Measurements from ENCODE around the gene NOTCH1. TPM values are rescaled to one million over a fixed set of nuclear protein-coding genes. Genes with fewer than 3 reads are reported as not detected.
"Not testable (repeated sequence)": the region's sequence is repeated elsewhere in the genome, so short reads cannot be mapped to it uniquely, and the experiment has no call there.

The NOTCH1 gene
- total and polyA plus RNA-seq, 12 donors, result 0.81 to 31.5 (median 24.0) TPM

DNA sequence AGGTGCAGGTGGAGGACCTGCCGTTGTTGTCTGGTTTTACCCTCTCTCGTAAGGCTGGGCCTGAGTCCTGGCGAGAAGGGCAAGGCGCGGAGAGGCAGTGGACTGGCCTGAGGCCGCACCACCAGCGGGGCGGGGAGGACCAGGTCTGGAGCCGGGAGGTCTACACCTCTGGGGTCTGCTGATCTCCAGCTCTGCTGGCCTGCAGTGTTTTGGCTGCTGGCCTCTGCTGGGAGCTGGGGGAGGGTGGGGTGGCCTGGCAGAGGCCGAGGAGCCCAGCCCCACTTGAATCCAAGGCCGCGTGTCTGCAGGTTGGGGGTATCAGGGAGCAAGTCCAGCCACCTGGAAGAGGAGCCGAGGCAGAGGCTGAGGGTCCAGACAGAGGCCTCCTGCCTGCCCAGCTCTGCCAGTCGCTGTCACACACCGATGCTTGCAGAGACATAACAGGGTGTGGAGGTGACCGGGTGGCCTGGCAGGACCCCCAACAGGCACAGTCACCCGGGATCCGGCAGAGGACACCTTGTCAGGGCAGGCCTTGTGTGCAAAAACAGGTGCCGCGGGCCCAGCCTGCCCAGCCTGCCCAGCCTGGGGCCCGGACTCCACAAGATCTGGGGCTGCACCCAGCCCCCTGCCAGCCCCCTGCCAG, 29.9 kb upstream of the NOTCH1 start:
- intact Hi-C loops (cut with DNase I), result no loop called here
- H3K27ac ChIP-seq, result no peak overlapping the region

DNA sequence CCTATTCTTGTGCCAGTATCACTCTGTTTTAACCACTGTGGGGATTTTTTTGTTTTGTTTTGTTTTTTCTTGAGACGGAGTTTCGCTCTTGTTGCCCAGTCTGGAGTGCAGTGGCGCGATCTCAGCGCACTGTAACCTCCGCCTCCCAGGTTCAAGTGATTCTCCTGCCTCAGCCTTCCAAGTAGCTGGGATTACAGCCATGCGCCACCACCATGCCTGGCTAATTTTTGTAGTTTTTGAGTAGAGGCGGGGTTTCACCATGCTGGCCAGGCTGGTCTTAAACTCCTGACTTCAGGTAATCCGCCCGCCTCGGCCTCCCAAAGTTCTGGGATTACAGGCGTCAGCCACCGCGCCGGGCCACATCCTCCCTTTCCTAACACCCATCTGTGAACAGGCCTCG, 28.8 kb upstream of the NOTCH1 start:
- intact Hi-C loops (cut with DNase I); H3K4me3 ChIP-seq; H3K9me3 ChIP-seq (replicated peaks in 1 of 3); H3K4me1 ChIP-seq (replicated peaks in 1 of 2); H3K27ac ChIP-seq; DNase-seq; H3K36me3 ChIP-seq (replicated peaks in 1 of 2); H3K27me3 ChIP-seq: not testable (repeated sequence)
- 94 to 96% (median 95%) methylated on average over 16 of the region's 16 CpGs for WGBS, 4 donors

More for the DNA sequence above, 29.9 kb upstream of the NOTCH1 start:
- Histone ChIP-seq H3K4me1 (replicated peaks in 1 of 2) (peaks cover 0 to 7% of the 10 kb centered on the region in 2 donors), H3K36me3 (replicated peaks in 1 of 2) (no peaks in the 10 kb centered on the region), H3K27me3 (no peaks in the 10 kb centered on the region), H3K9me3 (replicated peaks in 1 of 3) (no peaks in the 10 kb centered on the region), H3K4me3 (no peak overlapping the region)
- 74 to 81% (median 78%) methylated on average over 18 to 21 of the region's 21 CpGs for WGBS, 4 donors
- DNase-seq, result no peak
- TF ChIP-seq POLR2A (IDR thresholded peaks at IDR 0.05), result no peak
- TF ChIP-seq, protein P1, sequence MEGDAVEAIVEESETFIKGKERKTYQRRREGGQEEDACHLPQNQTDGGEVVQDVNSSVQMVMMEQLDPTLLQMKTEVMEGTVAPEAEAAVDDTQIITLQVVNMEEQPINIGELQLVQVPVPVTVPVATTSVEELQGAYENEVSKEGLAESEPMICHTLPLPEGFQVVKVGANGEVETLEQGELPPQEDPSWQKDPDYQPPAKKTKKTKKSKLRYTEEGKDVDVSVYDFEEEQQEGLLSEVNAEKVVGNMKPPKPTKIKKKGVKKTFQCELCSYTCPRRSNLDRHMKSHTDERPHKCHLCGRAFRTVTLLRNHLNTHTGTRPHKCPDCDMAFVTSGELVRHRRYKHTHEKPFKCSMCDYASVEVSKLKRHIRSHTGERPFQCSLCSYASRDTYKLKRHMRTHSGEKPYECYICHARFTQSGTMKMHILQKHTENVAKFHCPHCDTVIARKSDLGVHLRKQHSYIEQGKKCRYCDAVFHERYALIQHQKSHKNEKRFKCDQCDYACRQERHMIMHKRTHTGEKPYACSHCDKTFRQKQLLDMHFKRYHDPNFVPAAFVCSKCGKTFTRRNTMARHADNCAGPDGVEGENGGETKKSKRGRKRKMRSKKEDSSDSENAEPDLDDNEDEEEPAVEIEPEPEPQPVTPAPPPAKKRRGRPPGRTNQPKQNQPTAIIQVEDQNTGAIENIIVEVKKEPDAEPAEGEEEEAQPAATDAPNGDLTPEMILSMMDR (IDR thresholded peaks at IDR 0.05), result no peak

DNA sequence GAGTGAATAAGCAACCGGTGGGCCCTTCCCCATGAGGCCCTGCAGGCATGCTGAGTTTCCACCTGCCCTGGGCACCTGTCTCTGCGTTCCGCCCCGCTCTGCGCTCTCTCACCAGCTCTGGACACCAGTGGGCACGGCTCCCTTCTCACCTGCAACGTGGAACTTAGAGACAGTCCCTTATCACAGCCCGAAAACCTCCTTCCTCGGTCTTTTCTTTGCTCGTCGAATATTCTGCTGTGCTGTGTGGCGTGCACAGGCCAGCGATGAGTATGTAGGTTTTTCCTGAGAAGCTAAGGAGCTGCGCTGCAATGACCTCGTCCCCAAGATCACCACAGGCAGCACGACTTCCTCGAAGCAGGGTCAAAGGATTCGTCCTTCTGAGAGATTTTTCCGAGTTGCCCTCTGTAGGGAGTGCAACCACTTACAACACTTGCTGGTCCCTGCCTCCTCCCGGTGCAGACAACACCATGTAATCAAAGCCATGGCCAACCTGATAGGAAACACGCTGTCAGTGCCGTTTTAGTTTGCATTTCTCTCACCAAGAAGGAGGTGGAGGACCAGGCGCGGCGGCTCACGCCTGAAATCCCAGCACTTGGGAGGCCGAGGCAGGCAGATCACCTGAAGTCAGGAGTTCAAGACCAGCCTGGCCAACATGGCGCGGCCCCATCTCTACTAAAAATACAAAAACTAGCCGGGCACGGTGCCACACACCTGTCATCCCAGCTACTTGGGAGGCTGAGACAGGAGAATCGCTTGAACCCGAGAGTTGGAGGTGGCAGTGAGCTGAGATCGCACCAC, 27.2 kb upstream of the NOTCH1 start:
- Histone ChIP-seq H3K4me3 (no peak overlapping the region), H3K36me3 (replicated peaks in 1 of 2) (no peaks in the 10 kb centered on the region), H3K9me3 (replicated peaks in 1 of 3) (no peaks in the 10 kb centered on the region), H3K27ac (no peak overlapping the region), H3K27me3 (no peaks in the 10 kb centered on the region), H3K4me1 (replicated peaks in 1 of 2) (peaks cover 6 to 16% of the 10 kb centered on the region in 2 donors)
- DNase-seq, result no peak
- WGBS, 4 donors, result 86 to 88% (median 88%) methylated on average over 34 of the region's 34 CpGs
- intact Hi-C loops (cut with DNase I), result no loop called here
- TF ChIP-seq POLR2A (IDR thresholded peaks at IDR 0.05), result no peak
- TF ChIP-seq, protein P1 (IDR thresholded peaks at IDR 0.05), result no peak

DNA sequence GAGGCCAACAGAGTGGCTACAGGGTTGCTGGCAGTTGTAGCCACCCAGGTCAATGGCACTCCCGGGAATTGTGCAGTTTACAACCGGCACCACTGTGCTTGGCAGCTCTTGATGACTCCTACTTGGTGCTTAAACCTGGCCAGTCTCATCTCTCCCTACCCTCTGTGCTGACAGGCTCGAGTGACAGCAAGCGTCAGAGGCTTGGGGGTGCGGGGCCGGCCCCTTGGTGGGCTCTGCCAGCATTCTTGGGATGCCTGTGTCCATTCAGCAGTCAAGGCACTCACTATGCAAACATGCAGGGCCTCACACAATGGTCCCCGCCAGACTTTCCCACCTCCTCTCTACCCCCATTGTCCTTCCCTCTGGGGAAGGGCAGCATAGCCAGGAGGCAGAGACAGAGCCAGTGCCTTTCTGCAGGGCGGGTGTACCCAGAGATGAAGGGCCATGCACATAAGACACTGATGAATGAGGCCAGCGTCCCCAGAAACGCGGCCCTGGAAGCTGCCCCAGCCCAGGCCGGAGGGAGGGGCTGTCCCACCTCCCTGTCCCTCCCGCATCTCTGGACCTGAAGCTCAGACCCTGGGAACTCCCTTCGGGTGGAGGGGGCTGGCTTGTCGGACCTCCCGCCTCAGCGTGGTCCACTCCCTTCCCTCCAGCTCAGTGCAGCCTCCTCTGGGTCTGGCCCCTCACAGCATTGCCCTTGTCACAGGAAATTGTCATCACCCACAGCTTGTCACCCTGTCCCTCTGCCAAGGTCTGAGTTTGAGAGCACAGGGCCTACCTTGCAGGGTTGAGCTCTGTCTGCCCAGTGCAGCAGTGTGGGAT, 26.4 kb upstream of the NOTCH1 start:
- Histone ChIP-seq H3K4me3 (no peak overlapping the region), H3K9me3 (replicated peaks in 1 of 3) (no peaks in the 10 kb centered on the region), H3K4me1 (replicated peaks in 1 of 2) (peaks cover 12 to 21% of the 10 kb centered on the region in 2 donors), H3K27ac (no peak overlapping the region), H3K36me3 (replicated peaks in 1 of 2) (no peaks in the 10 kb centered on the region), H3K27me3 (no peaks in the 10 kb centered on the region)
- intact Hi-C loops (cut with DNase I), result no loop called here
- 68 to 77% (median 73%) methylated on average over 8 to 17 of the region's 17 CpGs for WGBS, 4 donors
- DNase-seq, result no peak
- TF ChIP-seq, protein P1 (IDR thresholded peaks at IDR 0.05), result no peak
- TF ChIP-seq POLR2A (IDR thresholded peaks at IDR 0.05), result no peak

All from adrenal gland (tissue), 12 donors.